Gastroesophageal sphincter (tissue), 4 donors: ENCODE measurements around the gene PA2G4. TPM values are rescaled to one million over a fixed set of nuclear protein-coding genes. Genes with fewer than 3 reads are reported as not detected.

Source experiments
- ATAC-seq: fragments of 150-250 bp; one replicate; pipeline ENCODE4 v1.9.1; 2016; ENCODE audit warnings: mild to moderate bottlenecking, moderate library complexity
- H3K27ac ChIP-seq, 4 donors: fragments of 200-600 bp; sonication (generic) in 3 of 4; 1 replicate in 3 of 4; 2 replicates in 1 of 4; pipeline ENCODE4 v1.5.1; 2016 to 2019
- H3K27me3 ChIP-seq: fragments of 200-600 bp; sonication (generic); one replicate; pipeline ENCODE4 v1.5.1; 2019
- H3K36me3 ChIP-seq, 2 donors: fragments of 200-600 bp; sonication (generic); one replicate each; pipeline ENCODE4 v1.5.1; 2019; ENCODE audit warnings: control low read depth in 1 of 2
- H3K4me1 ChIP-seq, 3 donors: fragments of 200-600 bp; sonication (generic); 1 replicate in 2 of 3; 2 replicates in 1 of 3; pipeline ENCODE4 v1.5.1; 2016 to 2019; ENCODE audit warnings: control low read depth in 2 of 3
- H3K4me3 ChIP-seq, 2 donors: fragments of 200-600 bp; sonication (generic); one replicate each; pipeline ENCODE4 v1.5.1; 2019; ENCODE audit warnings: mild to moderate bottlenecking in 1 of 2, moderate library complexity in 1 of 2
- H3K9me3 ChIP-seq, 3 donors: fragments of 200-600 bp; sonication (generic); one replicate each; pipeline ENCODE4 v1.5.1; 2017 to 2019; ENCODE audit warnings: control low read depth in 2 of 3
- EP300 ChIP-seq: sonication (generic); formaldehyde crosslinking; IDR thresholded peaks from one replicate; pipeline ENCODE4 v1.6.1; 2017; ENCODE audit warnings: antibody characterized with exemption, mild to moderate bottlenecking
- POLR2A ChIP-seq, 2 donors: fragments of 450-650 bp; IDR thresholded peaks; one replicate each; pipeline ENCODE4 v1.6.1; 2017; ENCODE audit warnings: antibody characterized with exemption in 2 of 2, mild to moderate bottlenecking in 2 of 2, moderate library complexity in 1 of 2
- POLR2AphosphoS5 ChIP-seq: sonication (generic); formaldehyde crosslinking; IDR thresholded peaks from one replicate; pipeline ENCODE4 v1.6.1; 2017; ENCODE audit warnings: antibody characterized with exemption
- WGBS, 2 donors: methylation state at CpG; one replicate each; pipeline ENCODE4 v1.1.5; 2018; ENCODE audit warnings: low coverage in 1 of 2; 5-methylcytosine and 5-hydroxymethylcytosine counted together
- total RNA-seq, 4 donors: library from RNA; depleted of rRNA; stranded (reverse); fragments of >200 nt; gene quantifications; one replicate each; pipeline ENCODE4 v1.1.0, GENCODE V29; 2016
- TF ChIP-seq, protein P1 (sequence below), 4 experiments: fragments of 200-600 bp in 2 of 4; fragments of 450-650 bp in 2 of 4; sonication (generic) in 1 of 4; IDR thresholded peaks; one replicate each; pipeline ENCODE4 v1.5.1; 2017 to 2019; ENCODE audit warnings: antibody characterized with exemption in 4 of 4, mild to moderate bottlenecking in 2 of 4, moderate library complexity in 2 of 4

PA2G4 gene
- total RNA-seq, 4 donors from 2014 or later: 99.4 to 115 (median 110) TPM

GRCh38 chr12:56084958-56085543 is 19.3 kb upstream of the PA2G4 start:
- Histone ChIP-seq H3K9me3 (no peaks in the 10 kb centered on the region), H3K27me3 (peaks cover 18% of the 10 kb centered on the region), H3K27ac (peak overlapping the region in 1 of 4 donors; percentile 48), H3K4me3 (no peak overlapping the region), H3K4me1 (peaks cover 0 to 8% (median 4%) of the 10 kb centered on the region in 3 donors), H3K36me3 (no peaks in the 10 kb centered on the region)
- no peak for ATAC-seq
- TF ChIP-seq POLR2AphosphoS5 (no peak), POLR2A (IDR thresholded peaks at IDR 0.05) (no peak), EP300 (no peak)
- TF ChIP-seq, protein P1, sequence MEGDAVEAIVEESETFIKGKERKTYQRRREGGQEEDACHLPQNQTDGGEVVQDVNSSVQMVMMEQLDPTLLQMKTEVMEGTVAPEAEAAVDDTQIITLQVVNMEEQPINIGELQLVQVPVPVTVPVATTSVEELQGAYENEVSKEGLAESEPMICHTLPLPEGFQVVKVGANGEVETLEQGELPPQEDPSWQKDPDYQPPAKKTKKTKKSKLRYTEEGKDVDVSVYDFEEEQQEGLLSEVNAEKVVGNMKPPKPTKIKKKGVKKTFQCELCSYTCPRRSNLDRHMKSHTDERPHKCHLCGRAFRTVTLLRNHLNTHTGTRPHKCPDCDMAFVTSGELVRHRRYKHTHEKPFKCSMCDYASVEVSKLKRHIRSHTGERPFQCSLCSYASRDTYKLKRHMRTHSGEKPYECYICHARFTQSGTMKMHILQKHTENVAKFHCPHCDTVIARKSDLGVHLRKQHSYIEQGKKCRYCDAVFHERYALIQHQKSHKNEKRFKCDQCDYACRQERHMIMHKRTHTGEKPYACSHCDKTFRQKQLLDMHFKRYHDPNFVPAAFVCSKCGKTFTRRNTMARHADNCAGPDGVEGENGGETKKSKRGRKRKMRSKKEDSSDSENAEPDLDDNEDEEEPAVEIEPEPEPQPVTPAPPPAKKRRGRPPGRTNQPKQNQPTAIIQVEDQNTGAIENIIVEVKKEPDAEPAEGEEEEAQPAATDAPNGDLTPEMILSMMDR (IDR thresholded peaks at IDR 0.05): no peak
- 69 to 81% methylated on average over 8 to 11 of the region's 15 CpGs for WGBS, 2 donors

DNA sequence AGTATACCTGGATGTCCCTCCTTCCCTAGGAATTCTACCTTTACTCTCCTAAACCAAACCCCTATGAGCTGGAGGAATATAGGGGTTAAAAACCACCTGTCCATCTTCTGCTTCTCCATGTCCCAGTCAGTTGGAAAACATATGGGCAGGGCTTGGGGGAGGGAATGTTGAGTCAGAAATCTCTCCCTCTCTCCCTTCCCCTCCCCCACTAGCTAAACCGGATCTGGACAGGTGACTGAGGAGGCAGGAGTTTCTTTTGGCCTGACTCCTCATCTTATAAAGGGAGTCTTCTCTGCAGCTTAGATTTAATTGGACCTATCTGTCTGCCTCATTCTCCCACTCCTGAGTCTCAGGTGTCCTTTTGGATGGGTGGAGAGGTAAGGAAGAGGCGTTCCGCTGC is 18.3 kb upstream of the PA2G4 start:
- no peak overlapping the region for H3K4me3 ChIP-seq
- H3K27me3 ChIP-seq: peaks cover 8% of the 10 kb centered on the region
- TF ChIP-seq EP300 (no peak), POLR2A (IDR thresholded peaks at IDR 0.05) (no peak), POLR2AphosphoS5 (no peak)
- TF ChIP-seq, protein P1 (IDR thresholded peaks at IDR 0.05): no peak
- no peaks in the 10 kb centered on the region for H3K36me3 ChIP-seq
- H3K4me1 ChIP-seq: no peaks in the 10 kb centered on the region
- no peaks in the 10 kb centered on the region for H3K9me3 ChIP-seq
- no peak for ATAC-seq
- WGBS, 2 donors: 55 to 76% methylated on average over 2 to 3 of the region's 3 CpGs
- no peak overlapping the region for H3K27ac ChIP-seq

DNA sequence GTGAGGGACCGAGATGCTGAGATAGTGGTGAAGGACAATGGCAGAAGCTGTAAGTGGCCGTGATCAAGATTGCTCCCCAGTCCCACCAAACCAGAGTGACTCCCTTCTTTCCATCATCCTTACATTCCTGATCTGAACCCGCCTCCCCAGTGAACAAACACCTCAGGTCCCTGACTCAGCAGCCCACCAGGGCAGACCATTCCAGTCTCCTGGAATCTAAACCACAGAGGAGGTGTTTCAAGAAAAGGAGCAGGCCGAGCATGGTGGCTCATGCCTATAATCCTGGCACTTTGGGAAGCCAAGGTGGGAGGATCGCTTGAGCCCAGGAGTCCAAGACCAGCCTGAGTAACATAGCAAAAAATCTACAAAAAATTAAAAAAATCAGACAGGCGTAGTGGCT is 17.8 kb upstream of the PA2G4 start:
- no peaks in the 10 kb centered on the region for H3K4me1 ChIP-seq
- no peaks in the 10 kb centered on the region for H3K36me3 ChIP-seq
- H3K27me3 ChIP-seq: peaks cover 2% of the 10 kb centered on the region
- WGBS, 2 donors: 90 to 100% methylated on average over 2 of the region's 6 CpGs
- ATAC-seq: no peak
- no peak overlapping the region for H3K4me3 ChIP-seq
- H3K9me3 ChIP-seq: no peaks in the 10 kb centered on the region
- no peak for TF ChIP-seq EP300
- no peak for TF ChIP-seq POLR2A (IDR thresholded peaks at IDR 0.05)
- TF ChIP-seq POLR2AphosphoS5: no peak
- TF ChIP-seq, protein P1 (IDR thresholded peaks at IDR 0.05): no peak
- H3K27ac ChIP-seq: no peak overlapping the region

- no peaks in the 10 kb centered on the region for H3K27me3 ChIP-seq
- TF ChIP-seq, protein P1 (IDR thresholded peaks at IDR 0.05): no peak
- TF ChIP-seq POLR2AphosphoS5: no peak
- TF ChIP-seq EP300: no peak
- TF ChIP-seq POLR2A (IDR thresholded peaks at IDR 0.05): no peak
- peak overlapping the region in 2 of 4 donors; percentile 35 to 51 for H3K27ac ChIP-seq
- ATAC-seq: no peak
- H3K9me3 ChIP-seq: no peaks in the 10 kb centered on the region
- no CpG with 5 or more reads among the region's 6 CpGs for WGBS, 2 donors
- no peaks in the 10 kb centered on the region for H3K36me3 ChIP-seq
- H3K4me3 ChIP-seq: no peak overlapping the region
- no peaks in the 10 kb centered on the region for H3K4me1 ChIP-seq
Measured at GRCh38 chr12:56087220-56087619, 17.1 kb upstream of the PA2G4 start.

DNA sequence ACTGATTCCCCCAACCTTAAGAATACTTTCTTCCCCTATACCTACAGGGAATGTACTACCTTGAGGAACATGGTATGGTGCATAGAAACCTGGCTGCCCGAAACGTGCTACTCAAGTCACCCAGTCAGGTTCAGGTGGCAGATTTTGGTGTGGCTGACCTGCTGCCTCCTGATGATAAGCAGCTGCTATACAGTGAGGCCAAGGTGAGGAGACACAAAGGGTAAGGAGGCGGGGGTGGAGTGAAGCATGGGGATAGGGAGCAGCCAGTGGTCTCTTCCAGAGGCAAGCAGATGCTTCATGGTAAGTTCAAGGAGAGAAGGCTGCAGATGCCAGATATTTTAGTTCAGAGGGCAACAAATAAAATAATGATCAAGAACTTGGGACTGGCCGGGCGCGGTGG is 6.6 kb upstream of the PA2G4 start:
- no peak overlapping the region for H3K27ac ChIP-seq
- WGBS, 2 donors: 80 to 98% methylated on average over 5 to 6 of the region's 6 CpGs
- H3K4me1 ChIP-seq: peaks cover 0 to under 1% (median 0%) of the 10 kb centered on the region in 3 donors
- no peaks in the 10 kb centered on the region for H3K9me3 ChIP-seq
- H3K27me3 ChIP-seq: peaks cover 14% of the 10 kb centered on the region
- H3K4me3 ChIP-seq: no peak overlapping the region
- TF ChIP-seq, protein P1 (IDR thresholded peaks at IDR 0.05): no peak
- no peak for TF ChIP-seq POLR2A (IDR thresholded peaks at IDR 0.05)
- TF ChIP-seq POLR2AphosphoS5: no peak
- no peak for TF ChIP-seq EP300
- H3K36me3 ChIP-seq: no peaks in the 10 kb centered on the region
- ATAC-seq: no peak
